ENCODE data around the gene OXER1. TPM values are rescaled to one million over a fixed set of nuclear protein-coding genes. Genes with fewer than 3 reads are reported as not detected.

The OXER1 gene
- total and polyA plus RNA-seq, 2 of the 13 experiments (the other 11 are each of a cell fraction or from before 2014, with no cell fraction given): 8.0 to 9.0 TPM

GRCh38 chr2:42792583-42793333 lies 28.8 kb upstream of the OXER1 start, which contains the start of gene HAAO (continued):
- peak; percentile 95 for TF ChIP-seq ZNF639 (CRISPR knock-in tag; conservative IDR thresholded peaks at IDR 0.05)
- peak; percentile 93 for TF ChIP-seq ZNF710 (CRISPR knock-in tag; IDR thresholded peaks at IDR 0.05; ENCODE audit: borderline replicate concordance)
- TF ChIP-seq CHCHD3 (CRISPR knock-in tag; IDR thresholded peaks at IDR 0.05): peak; percentile 96
- TF ChIP-seq MNT (IDR thresholded peaks at IDR 0.05): no peak; the same call in 1 of the 2 replicates
- TF ChIP-seq PBX3 (CRISPR knock-in tag; IDR thresholded peaks at IDR 0.05; ENCODE audit: borderline replicate concordance): peak; percentile 88
- peak; percentile 61; the same call in 1 of the 2 replicates for TF ChIP-seq TFAP4 (IDR thresholded peaks at IDR 0.05; ENCODE audit: borderline replicate concordance, low read depth)
- TF ChIP-seq DMTF1 (CRISPR knock-in tag; IDR thresholded peaks at IDR 0.05): no peak; the same call in 1 of the 2 replicates
- peak; percentile 96; the same call in 1 of the 2 replicates for TF ChIP-seq ZBTB10 (CRISPR knock-in tag; IDR thresholded peaks at IDR 0.05; ENCODE audit: borderline replicate concordance)
- peak; percentile 84; the same call in 1 of the 2 replicates for TF ChIP-seq ZNF30 (CRISPR knock-in tag; IDR thresholded peaks at IDR 0.05)
- no peak for TF ChIP-seq PRDM4 (CRISPR knock-in tag; IDR thresholded peaks at IDR 0.05; ENCODE audit: borderline replicate concordance)
